ENCODE measurements around the gene PHACTR3.

PHACTR3 gene

GRCh38 chr20:59574308-59574707 lies 30.0 kb upstream of the PHACTR3 start:
- H3K4me3 ChIP-seq (ENCODE audit: control insufficient read depth, low read depth, low read length) = no peak overlapping the region
- TF ChIP-seq, protein P1, sequence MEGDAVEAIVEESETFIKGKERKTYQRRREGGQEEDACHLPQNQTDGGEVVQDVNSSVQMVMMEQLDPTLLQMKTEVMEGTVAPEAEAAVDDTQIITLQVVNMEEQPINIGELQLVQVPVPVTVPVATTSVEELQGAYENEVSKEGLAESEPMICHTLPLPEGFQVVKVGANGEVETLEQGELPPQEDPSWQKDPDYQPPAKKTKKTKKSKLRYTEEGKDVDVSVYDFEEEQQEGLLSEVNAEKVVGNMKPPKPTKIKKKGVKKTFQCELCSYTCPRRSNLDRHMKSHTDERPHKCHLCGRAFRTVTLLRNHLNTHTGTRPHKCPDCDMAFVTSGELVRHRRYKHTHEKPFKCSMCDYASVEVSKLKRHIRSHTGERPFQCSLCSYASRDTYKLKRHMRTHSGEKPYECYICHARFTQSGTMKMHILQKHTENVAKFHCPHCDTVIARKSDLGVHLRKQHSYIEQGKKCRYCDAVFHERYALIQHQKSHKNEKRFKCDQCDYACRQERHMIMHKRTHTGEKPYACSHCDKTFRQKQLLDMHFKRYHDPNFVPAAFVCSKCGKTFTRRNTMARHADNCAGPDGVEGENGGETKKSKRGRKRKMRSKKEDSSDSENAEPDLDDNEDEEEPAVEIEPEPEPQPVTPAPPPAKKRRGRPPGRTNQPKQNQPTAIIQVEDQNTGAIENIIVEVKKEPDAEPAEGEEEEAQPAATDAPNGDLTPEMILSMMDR (conservative IDR thresholded peaks at IDR 0.05; ENCODE audit: control insufficient read depth, insufficient read depth, low read depth, low read length) = no peak
- DNase-seq (ENCODE audit: low read depth) = no peak

- no peak for DNase-seq (ENCODE audit: low read depth)
- H3K4me3 ChIP-seq (ENCODE audit: control insufficient read depth, low read depth, low read length) = no peak overlapping the region
- TF ChIP-seq, protein P1 (conservative IDR thresholded peaks at IDR 0.05; ENCODE audit: control insufficient read depth, insufficient read depth, low read depth, low read length) = no peak
Measured at GRCh38 chr20:59575216-59575615, 29.1 kb upstream of the PHACTR3 start.

DNA sequence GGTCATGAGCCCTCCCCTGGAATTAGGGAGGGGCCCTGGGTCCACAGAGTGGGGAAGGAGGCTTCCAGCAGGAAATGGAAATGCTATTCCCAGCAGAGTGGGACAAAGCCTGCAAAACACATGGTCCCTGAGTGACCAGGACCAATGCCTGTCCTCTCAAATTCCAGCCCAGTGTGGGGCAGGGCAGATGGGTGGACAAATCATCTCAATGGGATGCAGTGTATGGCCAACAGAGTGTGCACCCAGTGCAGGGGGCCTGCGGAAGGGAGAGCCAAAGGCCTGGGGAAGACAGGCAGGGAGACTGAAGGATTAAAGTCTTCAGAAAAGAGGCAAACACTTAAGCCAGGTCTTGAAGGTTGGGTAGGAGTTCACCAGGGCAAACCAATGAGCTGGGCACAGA lies 28.7 kb upstream of the PHACTR3 start:
- no peak for DNase-seq (ENCODE audit: low read depth)
- H3K4me3 ChIP-seq (ENCODE audit: control insufficient read depth, low read depth, low read length) = no peak overlapping the region
- TF ChIP-seq, protein P1 (conservative IDR thresholded peaks at IDR 0.05; ENCODE audit: control insufficient read depth, insufficient read depth, low read depth, low read length) = no peak

GRCh38 chr20:59576216-59576953 lies 28.0 kb upstream of the PHACTR3 start:
- H3K4me3 ChIP-seq (ENCODE audit: control insufficient read depth, low read depth, low read length) = no peak overlapping the region
- no peak for DNase-seq (ENCODE audit: low read depth)
- TF ChIP-seq, protein P1 (conservative IDR thresholded peaks at IDR 0.05; ENCODE audit: control insufficient read depth, insufficient read depth, low read depth, low read length) = no peak

GRCh38 chr20:59577037-59577808 lies 27.1 kb upstream of the PHACTR3 start:
- DNase-seq (ENCODE audit: low read depth) = no peak
- no peak overlapping the region for H3K4me3 ChIP-seq (ENCODE audit: control insufficient read depth, low read depth, low read length)
- TF ChIP-seq, protein P1 (conservative IDR thresholded peaks at IDR 0.05; ENCODE audit: control insufficient read depth, insufficient read depth, low read depth, low read length) = no peak

DNA sequence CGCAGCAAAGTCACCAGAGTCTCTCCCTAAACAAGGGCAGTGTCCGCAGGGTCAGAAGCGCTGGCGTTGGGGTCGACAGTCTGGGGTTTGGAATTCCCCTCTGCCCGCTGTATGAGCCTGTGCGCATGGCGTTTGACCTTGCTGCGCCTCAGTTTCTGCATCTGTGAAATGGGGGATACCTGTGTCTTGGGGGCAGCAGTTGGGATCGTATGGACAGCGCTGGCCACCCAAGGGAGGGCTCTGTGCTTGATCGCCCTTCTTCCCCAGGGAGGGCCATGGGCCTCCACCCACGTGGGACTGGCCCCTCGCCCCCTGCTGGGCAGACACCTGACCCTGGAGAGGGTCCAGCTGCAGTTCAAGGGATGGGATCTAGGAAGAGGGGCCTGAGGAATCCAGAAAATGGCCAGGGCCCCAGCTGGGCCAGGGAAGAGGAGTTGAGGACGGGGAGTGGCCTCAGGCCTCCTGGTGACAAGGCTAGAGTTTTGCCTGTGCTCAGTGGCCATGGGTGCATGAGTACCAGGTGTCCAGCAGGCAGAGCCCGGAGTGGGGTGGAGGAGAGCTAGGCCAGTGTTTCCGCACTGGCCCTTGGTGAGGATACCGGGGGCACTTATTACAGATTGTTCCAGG lies 26.4 kb upstream of the PHACTR3 start:
- TF ChIP-seq, protein P1 (conservative IDR thresholded peaks at IDR 0.05; ENCODE audit: control insufficient read depth, insufficient read depth, low read depth, low read length) = no peak
- DNase-seq (ENCODE audit: low read depth) = no peak
- H3K4me3 ChIP-seq (ENCODE audit: control insufficient read depth, low read depth, low read length) = no peak overlapping the region
